Fibroblast of pulmonary artery (primary cell): Measurements from ENCODE around the gene UBE2F.

ENCODE experiments used
- DNase-seq: peaks from one replicate; pipeline ENCODE4 v3.0.0-alpha.2; 2010; ENCODE audit warnings: low read depth
- H3K4me3 ChIP-seq: replicated peaks from 2 replicates; pipeline ENCODE4 v1.5.1; 2011; ENCODE audit warnings: low read depth, mild to moderate bottlenecking, control low read depth, low read length, moderate library complexity
- CTCF ChIP-seq: IDR thresholded peaks from 2 replicates; pipeline ENCODE4 v1.5.1; 2011; ENCODE audit warnings: mild to moderate bottlenecking, control low read depth, low read length, inconsistent platforms; ENCODE audit errors: missing control alignments

UBE2F gene

DNA sequence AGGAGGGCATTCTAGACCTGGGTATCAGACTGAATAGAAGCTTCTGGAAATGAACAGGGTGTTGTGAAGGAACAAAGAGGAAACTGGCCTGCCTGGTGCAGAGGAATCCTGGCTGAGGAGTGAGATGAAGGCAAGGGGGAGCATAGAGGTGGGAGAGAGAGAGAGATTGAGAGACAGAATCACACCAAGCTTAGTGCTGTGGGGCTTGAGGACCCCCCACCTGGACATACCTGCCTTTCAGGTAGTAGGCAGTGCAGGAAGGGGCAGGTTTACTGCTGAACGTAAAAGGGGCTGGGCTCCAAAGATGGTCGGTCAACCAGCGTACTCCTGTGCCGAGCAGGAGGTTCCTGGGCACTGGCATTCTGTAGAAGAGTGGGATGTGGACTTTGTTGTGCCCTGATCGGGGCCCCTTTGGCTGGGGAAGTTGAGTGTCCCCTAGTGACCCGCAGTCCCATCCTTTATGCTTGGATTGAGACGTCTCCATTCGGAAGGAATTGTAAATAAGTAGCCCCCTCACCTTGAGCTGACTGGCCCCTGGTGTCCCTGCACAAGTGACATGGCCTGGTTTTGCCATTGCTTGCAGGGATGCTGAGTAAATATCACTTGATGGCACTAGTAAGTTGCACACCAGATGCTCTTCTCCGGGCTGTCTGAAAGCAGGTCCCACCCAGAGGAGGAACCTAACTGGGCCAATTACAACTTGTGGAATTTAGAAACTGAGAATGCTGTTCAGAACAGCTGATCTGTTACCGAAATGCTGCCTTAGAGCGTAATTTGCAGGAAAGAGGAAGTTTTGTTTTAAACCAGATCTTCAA, 1.4 kb downstream of the UBE2F start:
- H3K4me3 ChIP-seq = peak overlapping the region; percentile 76
- no peak for TF ChIP-seq CTCF
- peak; percentile 81 for DNase-seq

DNA sequence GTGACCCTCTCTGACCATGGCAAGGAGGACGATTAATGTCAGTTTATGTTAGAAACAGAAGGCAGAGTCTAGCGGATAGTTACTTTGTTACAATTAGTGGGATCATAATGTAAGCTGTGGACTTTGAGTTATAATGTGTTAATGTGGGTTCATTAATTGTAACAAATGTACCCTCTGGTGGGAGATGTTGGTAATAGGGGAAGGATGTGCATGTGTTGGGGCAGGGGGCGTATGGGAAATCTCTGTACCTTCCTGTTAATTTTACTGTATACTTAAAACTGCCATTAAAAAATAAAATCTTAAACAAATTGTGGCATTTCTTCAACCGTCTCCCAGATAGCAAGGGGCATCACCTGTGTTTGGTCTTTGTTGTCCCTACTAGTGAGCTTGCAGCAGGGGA, 4.8 kb downstream of the UBE2F start:
- DNase-seq = no peak
- TF ChIP-seq CTCF = no peak
- H3K4me3 ChIP-seq = no peak overlapping the region

DNA sequence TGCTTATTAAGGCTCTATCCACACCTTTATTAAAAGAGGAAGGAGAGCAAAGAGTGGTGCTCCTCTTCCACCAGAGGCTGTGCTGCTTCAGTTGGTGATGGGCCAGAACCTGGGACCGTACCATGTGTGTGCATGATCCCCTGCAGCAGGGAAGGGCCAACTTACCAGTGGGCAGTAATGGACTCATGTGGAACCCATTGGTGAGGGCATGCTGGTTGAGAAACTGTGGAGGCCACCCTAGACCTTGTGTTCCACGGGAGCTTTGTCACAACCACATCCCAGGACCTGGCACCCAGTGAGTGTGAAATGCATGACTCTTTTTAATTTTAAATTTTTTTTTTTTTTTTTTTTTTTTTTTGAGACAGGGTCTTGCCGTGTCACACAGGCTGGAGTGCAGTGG, 5.4 kb downstream of the UBE2F start:
- no peak for TF ChIP-seq CTCF
- DNase-seq = no peak
- H3K4me3 ChIP-seq = no peak overlapping the region

DNA sequence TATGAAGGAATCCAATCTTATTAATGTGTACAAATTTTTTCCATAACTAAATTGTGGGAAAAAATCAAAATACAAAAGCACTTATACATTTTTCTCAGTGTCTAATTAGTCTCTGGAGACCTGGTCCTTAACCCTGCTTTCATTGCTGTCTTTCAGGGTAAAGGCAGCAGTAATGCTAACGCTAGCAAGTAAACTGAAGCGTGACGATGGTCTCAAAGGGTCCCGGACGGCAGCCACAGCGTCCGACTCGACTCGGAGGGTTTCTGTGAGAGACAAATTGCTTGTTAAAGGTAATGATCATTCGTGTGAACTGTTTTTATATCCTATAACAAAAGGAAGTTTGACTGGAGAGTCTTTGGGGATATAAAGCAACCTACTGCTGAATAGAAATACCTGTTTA, 6.1 kb downstream of the UBE2F start:
- no peak for DNase-seq
- no peak for TF ChIP-seq CTCF
- H3K4me3 ChIP-seq = no peak overlapping the region

DNA sequence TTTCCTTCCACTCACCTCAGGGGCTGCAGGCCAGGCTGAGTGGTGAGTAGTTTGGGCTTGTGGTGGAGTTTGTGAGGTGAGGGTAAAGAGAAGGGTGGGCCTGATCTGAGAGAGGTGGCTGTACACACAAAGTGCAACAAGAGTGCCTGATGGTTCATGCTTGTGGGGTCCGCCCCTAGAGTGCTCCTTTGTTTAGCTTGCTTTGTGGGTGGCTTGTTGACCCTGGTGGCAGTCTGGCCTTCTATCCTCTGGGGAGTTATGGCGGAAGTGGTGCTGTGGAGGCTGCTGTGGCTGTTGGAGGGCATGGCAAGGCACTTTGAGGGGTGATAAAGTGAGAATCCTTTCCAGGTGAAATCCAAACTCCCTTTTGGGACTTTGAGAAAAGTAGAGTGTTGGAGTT, 10.6 kb downstream of the UBE2F start:
- no peak for DNase-seq
- TF ChIP-seq CTCF = no peak
- H3K4me3 ChIP-seq = no peak overlapping the region

DNA sequence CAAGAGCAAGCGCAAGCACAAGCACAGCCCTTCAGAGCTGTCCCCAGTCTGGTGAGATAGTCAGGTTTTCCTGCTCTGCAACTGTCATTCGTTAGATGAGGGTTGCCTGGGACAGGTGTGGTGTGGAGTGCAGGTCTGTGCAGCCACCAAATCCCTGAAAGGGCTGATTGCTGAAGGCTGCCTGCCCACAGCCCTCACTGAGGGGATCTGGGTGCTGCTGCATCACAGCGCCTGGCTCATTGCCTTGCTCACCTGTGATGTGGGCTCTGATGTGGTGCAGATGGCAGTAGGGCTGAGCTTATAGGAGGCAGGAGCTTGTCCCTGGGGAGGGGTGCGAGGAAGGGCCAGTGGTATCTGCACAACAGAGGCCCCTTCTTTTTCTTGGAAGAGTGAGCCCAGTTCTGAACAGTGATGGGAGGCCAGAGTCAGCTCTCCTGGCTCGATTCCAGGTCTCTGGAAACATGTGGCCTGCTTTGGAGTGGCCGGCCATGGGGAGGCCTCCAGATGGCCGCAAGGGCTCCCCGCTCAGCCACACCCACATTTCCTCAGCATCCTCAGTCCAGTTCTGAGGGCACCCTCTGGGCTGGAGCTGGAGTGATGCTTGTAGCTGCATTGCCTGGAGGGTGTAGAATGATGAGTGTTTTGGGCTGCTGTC, 11.4 kb downstream of the UBE2F start:
- peak; percentile 37 for DNase-seq
- no peak for TF ChIP-seq CTCF
- no peak overlapping the region for H3K4me3 ChIP-seq
